HS-27A (cell line): Measurements from ENCODE around the gene PPP1CC.
A peak's percentile ranks its signal among the peaks of the same experiment; 100 is the strongest.
"Not testable (repeated sequence)": the region's sequence is repeated elsewhere in the genome, so short reads cannot be mapped to it uniquely, and the experiment has no call there.

Experiments used
- DNase-seq: peaks from one replicate; pipeline ENCODE4 v3.0.0-alpha.2; 2012; ENCODE audit warnings: low read depth, missing footprints

PPP1CC gene

GRCh38 chr12:110725267-110725666, 17.4 kb downstream of the PPP1CC start:
- no peak for DNase-seq

GRCh38 chr12:110722892-110723291, 19.8 kb downstream of the PPP1CC start:
- not testable (repeated sequence) for DNase-seq

- no peak for DNase-seq
Measured at GRCh38 chr12:110721570-110721969, 21.1 kb downstream of the PPP1CC start.

- no peak for DNase-seq
Measured at GRCh38 chr12:110720516-110720915, 22.2 kb downstream of the PPP1CC start.

- no peak for DNase-seq
Measured at GRCh38 chr12:110718222-110718908, 24.3 kb downstream of the PPP1CC start.

GRCh38 chr12:110717037-110717436, 25.7 kb downstream of the PPP1CC start:
- no peak for DNase-seq

GRCh38 chr12:110708917-110709316, 33.8 kb downstream of the PPP1CC start:
- DNase-seq: no peak

GRCh38 chr12:110705309-110705708, 37.4 kb downstream of the PPP1CC start:
- no peak for DNase-seq

GRCh38 chr12:110704750-110705149, 37.9 kb downstream of the PPP1CC start:
- no peak for DNase-seq

- DNase-seq: no peak
Measured at GRCh38 chr12:110704231-110704630, 38.5 kb downstream of the PPP1CC start.

- no peak for DNase-seq
Measured at GRCh38 chr12:110702081-110702480, 40.6 kb downstream of the PPP1CC start.

GRCh38 chr12:110699591-110700445, 42.9 kb downstream of the PPP1CC start:
- no peak for DNase-seq

- peak; percentile 8 for DNase-seq
Measured at GRCh38 chr12:110698171-110698902, 44.4 kb downstream of the PPP1CC start.

GRCh38 chr12:110697236-110697635, 45.5 kb downstream of the PPP1CC start:
- no peak for DNase-seq

GRCh38 chr12:110696283-110696682, 46.4 kb downstream of the PPP1CC start:
- DNase-seq: no peak

GRCh38 chr12:110694330-110694901, 48.3 kb downstream of the PPP1CC start:
- DNase-seq: no peak

GRCh38 chr12:110693731-110694130, 49.0 kb downstream of the PPP1CC start:
- no peak for DNase-seq

- DNase-seq: no peak
Measured at GRCh38 chr12:110690127-110690430, 52.6 kb downstream of the PPP1CC start.

GRCh38 chr12:110689281-110690126, 53.2 kb downstream of the PPP1CC start:
- no peak for DNase-seq

GRCh38 chr12:110688446-110689280, 54.0 kb downstream of the PPP1CC start, which contains the start of gene HVCN1:
Gene HVCN1 (minus strand): TSS chr12:110689115. CDS start chr12:110683245, 5,870 bp downstream.
- no peak for DNase-seq
